HepG2 (cell line): ENCODE results near the gene GALNT11.

Experiments
- ZNF263 ChIP-seq: sonication (generic); formaldehyde crosslinking; IDR thresholded peaks from 2 replicates; pipeline ENCODE4 v1.4.0; 2020; ENCODE audit warnings: missing genetic modification reagents
- TF ChIP-seq, protein P1 (sequence below): sonication (generic); formaldehyde crosslinking; IDR thresholded peaks from 2 replicates; pipeline ENCODE4 v1.4.0; 2020; ENCODE audit warnings: missing genetic modification reagents

DNA sequence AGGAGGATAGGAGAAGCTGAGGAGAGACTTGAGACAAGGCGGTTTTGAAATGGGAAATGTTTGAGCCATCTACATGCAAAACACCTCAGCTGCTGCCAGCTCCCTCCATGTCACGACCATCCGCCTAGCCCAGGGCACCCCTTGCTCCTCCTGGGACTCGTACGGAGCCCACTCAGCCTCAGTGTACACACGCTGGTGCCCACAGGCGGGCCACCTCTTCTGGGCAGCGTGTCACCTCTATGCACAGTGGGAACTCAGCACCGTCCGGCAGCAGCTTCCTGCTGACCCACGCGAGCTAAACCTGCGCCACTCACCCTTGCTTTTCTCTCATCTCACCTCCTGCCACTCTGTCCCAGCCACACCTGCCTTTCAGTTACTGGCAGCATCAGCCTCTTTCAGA lies 108.3 kb downstream of the GALNT11 start:
- TF ChIP-seq ZNF263, result no peak
- TF ChIP-seq, protein P1, sequence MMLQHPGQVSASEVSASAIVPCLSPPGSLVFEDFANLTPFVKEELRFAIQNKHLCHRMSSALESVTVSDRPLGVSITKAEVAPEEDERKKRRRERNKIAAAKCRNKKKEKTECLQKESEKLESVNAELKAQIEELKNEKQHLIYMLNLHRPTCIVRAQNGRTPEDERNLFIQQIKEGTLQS (CRISPR knock-in tag), result no peak
